Heart left ventricle (tissue), 13 donors: ENCODE measurements around the gene ARHGEF12.

ENCODE experiments used
- CTCF ChIP-seq, 12 donors: fragments of 200-600 bp; sonication (generic) in 4 of 12; IDR thresholded peaks; one replicate each; pipeline versions ENCODE4 v1.5.0 to v1.8.0; 2018 to 2022; ENCODE audit warnings: antibody characterized with exemption in 12 of 12, mild to moderate bottlenecking in 5 of 12
- POLR2A ChIP-seq, 2 donors: fragments of 450-650 bp; IDR thresholded peaks; one replicate each; pipeline ENCODE4 v1.6.1; 2017; ENCODE audit warnings: antibody characterized with exemption in 2 of 2, mild to moderate bottlenecking in 2 of 2, moderate library complexity in 2 of 2
- donor health status: ischemic (EF 13 %, LVEDD 7.1; RV severe dilation, severe dysfunction).
- donor health status: DM: no; HTN: yes; CAD: no.
- donor health status: DM: no; HTN: no; CAD: no.
- donor health status: ischemic (EF 25% LVEDD 6.9; RV normal size, moderate dysfunction).
- donor health status: ischemic (EF 25% LVEDD 5.7; RV mildly dilated, moderate dysfunction).
- donor health status: ischemic (EF 35%, LVEDD 5.7; RV mildly dilated, moderate dysfunction).
- donor health status: nonischemic (EF 11% LVEDD 7.7; RV severe dilation, severe dysfunction).
- donor health status: DM: yes; HTN: yes; CAD: no.
- donor health status: PGD.
- donor health status: ischemic (EF 29% LVEDD 5.4; RV normal size, mild dysfunction).
- donor health status: nonischemic (EF 23%, LVEDD 6.1; RV moderate dilation, normal function).

GRCh38 chr11:120521176-120521575, 185.0 kb downstream of the ARHGEF12 start:
- TF ChIP-seq CTCF (IDR thresholded peaks at IDR 0.05) (no peak), POLR2A (IDR thresholded peaks at IDR 0.05) (no peak)
